NCI-H187 (cell line): Measurements from ENCODE around the gene GIGYF2.
"Not testable (repeated sequence)": the region's sequence is repeated elsewhere in the genome, so short reads cannot be mapped to it uniquely, and the experiment has no call there.

ENCODE experiments used
- DNase-seq, 2 experiments: peaks; one replicate each; lab custom pipeline; 2025; lab: John Stamatoyannopoulos, UW

The GIGYF2 gene

DNA sequence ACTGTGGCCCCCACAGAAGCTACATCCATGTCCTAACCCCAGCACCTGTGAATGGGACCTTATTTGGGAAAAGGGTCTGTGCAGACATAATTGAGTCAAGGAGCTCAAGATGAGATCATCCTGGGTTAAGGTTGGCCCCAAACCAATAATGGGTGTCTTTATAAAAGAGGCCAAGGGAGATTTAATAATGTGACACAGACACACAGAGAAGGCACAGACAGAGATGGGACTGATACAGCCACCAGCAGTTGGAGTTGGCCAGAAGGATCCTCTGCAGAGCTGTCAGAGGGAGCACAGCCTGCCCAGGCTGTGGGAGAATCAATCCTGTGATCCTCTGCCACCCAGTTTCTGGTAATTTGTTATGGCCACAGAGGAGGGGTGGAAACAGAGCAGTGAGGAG, 199.0 kb downstream of the GIGYF2 start:
- DNase-seq = no peak

DNA sequence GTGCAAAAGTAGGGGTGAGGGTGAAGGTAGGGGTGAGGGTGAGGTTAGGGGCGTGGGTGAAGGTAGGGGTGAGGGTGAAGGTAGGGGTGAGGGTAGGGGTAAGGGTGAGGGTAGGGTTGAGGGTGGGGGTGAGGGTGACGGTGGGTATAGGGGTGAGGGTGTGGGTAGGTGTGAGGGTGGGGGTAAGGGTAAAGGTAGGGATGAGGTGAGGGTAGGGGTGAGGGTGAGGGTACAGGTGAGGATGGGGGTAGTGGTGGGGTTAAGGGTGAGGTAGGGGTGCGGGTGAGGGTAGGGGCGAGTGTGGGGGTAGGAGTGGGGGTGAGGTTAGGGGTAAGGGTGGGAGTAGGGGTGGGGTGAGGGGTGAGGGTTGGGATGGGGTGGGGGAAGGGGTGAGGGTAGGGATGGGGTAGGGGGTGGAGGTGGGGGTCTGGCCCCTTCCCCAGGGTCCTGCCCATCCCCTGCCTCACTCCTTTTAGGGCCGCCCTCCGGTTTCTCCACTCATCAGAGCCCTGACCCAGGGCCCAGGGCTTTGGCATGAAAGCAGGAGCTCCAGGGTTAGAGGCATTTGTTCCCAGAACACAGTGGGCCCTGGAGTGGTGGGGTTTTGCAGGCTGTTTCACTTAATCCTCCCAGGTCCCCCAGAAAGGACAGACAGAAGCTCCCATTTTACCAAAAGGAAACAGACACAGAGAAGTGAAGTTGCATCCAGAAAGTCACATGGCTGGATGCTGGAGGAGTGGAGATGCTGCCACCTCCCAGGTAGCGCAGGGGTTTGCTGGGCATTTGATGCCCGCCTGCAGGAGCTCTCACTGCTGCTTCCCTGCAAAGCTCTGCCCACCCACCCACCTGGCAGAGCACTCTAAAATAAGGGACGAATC, 199.8 kb downstream of the GIGYF2 start:
- DNase-seq = no peak

DNA sequence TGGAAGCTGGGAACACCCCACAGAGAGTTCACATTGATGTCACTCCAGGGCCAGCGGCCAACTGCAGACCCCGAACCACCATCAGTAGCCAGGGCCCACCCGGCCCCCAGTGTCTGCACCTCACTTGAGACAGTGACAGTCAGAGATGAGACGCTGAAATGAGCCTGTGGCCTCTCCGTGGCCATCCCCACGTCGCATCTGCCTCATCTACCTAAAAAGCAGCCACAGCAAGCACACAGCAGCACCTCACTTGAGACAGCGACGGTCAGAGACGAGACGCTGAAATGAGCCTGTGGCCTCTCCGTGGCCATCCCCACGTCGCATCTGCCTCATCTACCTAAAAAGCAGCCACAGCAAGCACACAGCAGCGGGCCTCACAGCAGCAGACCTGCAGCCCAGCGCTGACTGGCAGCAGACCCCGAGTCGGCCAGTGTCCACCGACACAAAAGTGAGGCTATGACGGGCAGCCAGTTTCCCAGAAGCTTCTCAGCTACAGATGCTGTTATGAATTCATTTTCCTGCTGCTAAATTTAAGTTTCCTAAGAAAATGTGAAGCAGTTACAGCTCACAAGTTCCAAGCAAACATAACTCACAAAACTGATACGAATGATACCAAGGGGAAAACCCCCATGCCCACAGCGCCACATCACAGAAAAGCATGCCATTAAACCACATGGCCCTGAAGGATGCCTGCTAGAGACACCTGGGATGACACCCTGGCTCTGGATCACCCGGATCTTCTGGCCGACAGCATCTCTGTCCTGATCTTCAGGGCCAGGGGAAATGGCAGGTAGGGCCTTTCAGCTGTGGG, 200.7 kb downstream of the GIGYF2 start:
- DNase-seq = no peak

DNA sequence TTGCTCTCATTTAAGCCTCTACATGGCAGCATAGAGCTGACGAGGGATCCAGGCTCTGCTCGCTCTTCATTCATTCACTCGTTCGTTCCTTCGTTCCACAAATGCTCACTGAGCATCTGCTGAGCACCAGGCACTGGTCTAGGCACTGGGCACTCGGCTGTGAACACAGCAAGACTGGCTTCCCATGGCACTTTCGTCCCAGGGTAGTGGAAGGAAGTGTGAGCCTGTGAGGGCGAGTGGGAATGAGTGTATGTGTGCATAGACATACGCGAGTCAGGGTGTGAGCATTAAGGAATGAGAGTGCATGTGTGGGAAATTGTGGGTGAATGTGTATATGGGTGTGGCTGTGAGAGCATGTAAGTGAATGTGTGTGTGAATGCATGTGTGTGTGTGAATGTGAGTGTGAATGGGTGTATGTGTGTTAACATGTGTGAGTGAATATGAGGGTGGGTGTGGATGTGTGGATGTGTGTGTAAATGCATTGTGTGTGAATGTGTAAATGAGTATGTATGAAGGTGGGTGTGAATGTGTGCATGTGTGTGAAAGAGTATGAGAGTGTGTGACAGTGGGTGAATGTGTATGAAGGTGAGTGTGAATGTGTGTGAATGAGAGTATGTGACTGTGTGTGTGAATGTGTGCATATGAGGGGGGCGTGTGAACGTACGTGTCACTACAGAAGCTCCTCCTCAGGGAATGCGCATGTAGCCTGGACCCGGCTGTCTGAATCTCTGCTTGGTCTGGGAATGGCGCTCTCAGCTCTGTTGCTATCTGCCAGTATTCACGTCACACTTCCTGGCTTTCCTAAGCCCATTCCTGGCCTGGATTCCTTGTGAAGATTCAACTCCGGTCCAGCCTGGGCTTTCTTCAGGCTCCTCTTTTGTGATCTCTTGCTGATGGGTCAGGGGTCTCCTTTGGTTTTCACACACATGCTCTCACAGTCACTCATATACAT, 201.7 kb downstream of the GIGYF2 start:
- no peak for DNase-seq

DNA sequence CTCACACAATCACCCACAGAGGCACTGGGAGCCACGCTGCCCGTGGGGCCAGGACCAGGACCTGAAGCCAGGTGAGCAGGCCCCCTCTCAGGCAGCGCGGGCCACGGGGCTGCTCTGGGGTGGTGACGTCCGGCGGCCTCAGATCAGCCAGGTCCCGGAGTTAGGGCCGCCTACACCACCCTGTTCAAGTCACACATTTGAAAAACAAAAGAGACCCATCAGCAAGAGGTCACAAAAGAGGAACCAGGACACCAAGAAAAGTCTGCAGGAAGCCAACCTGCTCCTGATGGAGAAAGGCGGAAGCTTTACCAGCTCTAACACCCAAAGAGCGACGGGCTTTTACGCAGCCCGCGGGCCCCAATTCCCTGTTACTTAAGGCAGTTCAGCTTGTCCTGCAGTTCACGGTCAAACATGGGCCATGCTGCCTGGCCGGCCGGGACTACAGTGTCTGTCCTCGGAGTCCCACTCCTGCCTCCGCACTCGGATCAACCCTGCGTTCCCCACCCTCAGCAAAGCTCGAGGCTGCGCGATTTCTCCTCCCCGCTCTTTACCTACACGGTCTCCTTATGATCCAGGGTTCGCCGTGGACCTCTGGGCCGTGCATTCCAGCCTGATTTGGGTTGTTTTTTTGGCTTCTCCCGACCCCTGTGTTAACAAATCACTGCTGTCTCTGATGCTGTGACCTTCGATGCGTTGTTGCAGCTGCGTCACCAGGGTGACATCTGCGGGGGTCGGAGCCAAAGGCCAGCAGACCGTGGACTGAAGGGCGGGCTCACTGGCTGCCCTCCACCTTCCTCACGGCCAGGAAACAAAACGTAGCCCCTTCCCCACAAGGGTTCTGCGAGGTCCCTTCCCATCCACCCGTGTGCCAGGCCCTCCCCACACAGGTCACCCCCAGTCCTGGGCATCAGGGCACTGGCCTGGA, 203.9 kb downstream of the GIGYF2 start:
- DNase-seq = no peak

DNA sequence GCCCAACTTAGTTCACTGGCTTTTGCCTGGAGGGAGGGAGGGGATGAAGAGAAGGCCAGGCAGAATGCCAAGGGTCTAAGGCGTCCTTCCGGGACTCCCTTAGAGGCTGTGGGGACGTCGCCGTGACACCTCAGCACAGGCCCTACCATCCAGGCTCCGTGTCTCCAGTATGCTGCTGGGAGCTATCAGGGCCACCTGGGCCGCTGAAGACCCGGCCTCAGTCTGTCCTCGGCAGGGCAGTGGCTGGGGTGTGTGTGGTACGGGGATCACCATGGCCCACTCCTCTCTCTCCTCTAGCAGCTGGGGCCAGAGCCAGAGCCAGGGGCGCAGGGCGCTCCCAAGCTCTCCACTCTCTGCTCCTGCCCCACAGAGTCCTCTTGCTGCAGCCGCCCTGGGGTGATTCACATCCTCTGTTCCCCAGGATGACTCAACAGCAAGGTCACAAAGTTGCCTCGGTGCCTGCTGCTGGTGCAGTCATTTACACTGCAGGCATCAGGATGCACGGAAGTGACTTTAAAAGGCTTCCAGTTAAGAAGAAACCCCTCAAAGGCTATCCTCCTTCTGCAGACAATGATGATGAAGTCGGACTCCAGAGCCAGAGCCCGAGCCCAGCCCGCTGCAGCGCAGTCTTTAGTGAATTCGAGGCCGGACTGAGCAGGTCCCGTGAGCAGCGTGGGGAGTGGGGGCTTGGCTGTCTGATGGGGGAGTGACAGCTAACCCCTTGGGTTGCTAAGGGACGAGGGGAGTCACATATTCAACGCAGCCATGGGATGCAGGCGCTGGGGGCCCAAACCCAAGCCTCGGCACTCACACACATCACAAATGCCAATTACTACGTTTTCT, 204.8 kb downstream of the GIGYF2 start:
- DNase-seq = no peak

DNA sequence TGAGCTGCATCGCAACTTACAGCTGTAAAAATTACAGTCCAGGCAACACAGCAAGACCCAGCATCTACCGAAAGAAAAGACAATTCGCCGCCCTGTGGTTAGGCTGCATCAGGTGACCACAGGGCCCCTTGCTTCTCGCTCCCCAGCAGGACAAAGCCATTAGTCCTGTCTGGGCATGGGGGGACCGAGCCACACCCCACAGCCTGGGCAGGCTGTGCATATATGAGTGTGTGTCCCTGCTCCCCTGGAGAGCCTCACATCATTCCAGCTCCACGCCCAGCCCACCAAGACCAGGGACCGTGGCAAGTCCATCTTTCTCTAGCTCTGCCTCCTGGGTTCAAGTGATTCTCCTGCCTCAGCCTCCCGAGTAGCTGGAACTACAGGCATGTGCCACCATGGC, 206.9 kb downstream of the GIGYF2 start:
- DNase-seq = no peak

DNA sequence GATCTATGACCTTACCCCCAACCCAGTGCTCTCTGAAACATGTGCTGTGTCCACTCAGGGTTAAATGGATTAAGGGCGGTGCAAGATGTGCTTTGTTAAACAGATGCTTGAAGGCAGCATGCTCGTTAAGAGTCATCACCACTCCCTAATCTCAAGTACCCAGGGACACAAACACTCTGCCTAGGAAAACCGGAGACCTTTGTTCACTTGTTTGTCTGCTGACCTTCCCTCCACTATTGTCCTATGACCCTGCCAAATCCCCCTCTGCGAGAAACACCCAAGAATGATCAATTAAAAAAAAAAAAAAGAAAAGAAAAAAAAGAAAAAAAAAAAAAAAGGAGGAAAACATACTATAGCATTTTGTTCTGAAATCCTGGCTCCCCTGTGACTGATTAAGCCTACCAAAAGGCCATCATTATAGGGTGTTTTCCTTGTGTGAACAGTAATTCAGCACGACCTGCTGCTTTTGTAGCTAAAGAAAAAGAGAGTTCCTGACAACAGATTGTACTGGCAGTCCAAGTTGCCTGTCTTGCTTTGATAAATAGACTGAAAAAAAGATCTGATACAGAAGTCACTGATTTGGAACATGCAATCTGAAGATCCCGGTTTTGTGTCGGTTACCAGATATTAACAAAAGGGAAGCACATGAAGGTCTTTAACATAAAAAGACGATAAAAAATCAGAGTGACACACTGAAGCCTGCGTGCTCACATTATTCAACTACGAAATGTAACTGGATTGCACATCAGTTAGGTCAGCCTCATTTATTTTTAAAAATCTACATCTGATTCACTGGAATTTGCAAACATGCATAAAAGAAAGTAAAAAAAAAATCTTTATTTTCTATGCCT, 210.0 kb downstream of the GIGYF2 start:
- DNase-seq = peak in 1 of 2 experiments; percentile 4

DNA sequence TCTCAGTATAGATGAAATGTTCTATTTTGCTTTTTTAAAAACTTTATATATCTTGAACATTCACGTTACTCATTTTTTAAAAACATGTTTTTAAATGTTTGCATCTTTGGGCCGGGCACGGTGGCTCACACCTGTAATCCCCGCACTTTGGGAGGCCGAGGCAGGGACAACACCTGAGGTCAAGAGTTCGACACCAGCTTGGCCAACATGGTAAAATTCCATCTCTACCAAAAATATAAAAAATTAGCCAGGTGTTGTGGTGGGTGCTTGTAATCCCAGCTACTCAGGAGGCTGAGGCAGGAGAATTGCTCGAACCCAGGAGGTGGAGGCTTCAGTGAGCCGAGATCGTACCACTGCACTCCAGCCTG, 210.6 kb downstream of the GIGYF2 start:
- DNase-seq = not testable (repeated sequence)

DNA sequence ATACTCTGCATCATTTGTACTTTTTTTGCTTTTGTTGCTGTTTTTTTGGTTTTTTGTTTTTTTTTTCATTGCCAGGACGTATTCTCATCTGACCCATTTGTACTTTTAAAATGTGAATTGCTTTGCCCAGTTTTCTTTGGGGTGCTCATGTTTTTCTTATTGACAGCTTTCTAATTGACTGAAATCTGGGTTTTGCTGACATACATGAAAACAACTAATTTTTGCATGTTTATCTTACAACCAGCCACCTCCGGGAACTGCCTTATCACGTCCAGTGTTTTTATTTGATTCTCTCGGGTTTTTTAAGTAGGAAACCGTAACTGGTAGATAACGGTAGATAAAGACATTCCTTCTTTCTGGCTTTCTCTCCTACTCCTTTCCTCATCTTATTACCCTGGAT, 211.6 kb downstream of the GIGYF2 start:
- DNase-seq = no peak
